ENCODE data around the gene GPANK1. TPM values are rescaled to one million over a fixed set of nuclear protein-coding genes. Genes with fewer than 3 reads are reported as not detected.

GPANK1 gene
- total RNA-seq, 1 experiment from 2014 or later, result 52.4 TPM

DNA sequence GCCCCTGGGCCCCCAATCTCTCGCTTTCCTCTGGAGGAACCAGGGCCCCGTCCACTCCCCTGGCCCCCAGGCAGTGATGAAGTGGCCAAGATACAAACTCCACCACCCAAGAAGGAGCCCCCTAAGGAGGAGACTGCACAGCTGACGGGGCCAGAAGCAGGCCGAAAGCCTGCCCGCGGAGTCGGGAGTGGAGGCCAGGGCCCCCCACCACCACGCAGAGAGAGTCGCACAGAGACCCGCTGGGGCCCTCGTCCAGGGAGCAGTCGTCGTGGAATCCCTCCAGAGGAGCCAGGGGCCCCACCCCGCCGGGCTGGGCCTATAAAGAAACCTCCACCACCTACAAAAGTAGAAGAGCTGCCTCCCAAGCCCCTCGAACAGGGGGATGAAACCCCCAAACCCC, 33.6 kb downstream of the GPANK1 start:
- in situ Hi-C loops (cut with HindIII; ENCODE audit: low pct_unique_long_range_greater_than_20kb, low sequenced_read_pairs), result no loop called here
- no peak for DNase-seq (ENCODE audit: low read depth)

DNA sequence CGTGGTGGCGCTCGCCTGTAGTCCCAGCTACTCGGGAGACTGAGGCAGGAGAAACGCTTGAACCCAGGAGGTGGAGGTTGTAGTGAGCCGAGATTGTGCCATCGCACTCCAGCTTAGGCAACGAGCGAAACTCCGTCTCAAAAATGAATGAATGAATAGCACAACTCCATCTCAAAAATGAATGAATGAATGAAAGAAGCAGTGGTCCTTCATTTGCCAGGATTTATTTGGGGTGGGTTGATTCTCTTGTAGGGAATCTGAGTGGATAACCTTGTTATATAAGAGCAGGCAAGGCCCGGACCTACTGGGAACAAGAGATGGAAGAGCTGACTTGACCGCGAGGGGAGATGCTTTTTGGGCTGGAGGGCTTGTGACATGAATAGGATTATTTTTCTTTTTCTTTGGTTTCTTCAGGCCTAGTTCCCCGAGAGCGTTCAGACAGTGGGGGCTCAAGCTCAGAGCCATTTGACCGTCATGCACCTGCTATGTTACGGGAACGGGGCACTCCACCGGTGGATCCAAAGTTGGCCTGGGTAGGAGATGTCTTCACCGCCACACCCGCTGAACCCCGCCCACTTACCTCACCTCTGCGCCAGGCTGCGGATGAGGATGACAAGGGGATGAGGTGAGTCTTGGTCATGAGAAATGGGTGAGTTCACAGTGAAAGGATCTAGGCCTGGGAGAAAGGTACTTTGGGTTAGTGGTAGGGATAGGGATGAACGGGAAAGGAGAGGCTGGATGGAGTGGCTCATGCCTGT, 34.4 kb downstream of the GPANK1 start:
- DNase-seq (ENCODE audit: low read depth), result no peak
- in situ Hi-C loops (cut with HindIII; ENCODE audit: low pct_unique_long_range_greater_than_20kb, low sequenced_read_pairs), result no loop called here

DNA sequence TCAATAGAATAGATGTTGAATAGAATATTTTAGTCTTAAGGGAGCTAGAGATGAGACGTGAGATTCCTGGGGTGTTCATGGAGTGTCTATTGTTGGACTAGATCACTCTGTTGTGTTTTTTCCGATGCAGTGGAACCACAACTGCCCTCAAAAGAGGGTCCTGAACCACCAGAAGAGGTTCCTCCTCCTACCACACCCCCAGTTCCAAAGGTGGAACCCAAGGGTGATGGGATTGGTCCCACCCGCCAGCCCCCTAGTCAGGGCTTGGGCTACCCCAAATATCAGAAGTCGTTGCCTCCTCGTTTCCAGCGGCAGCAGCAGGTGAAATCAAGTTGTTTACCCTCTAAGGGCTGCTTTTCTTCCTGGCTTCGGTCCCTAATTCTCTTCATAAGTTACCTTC, 35.8 kb downstream of the GPANK1 start:
- no peak for DNase-seq (ENCODE audit: low read depth)
- in situ Hi-C loops (cut with HindIII; ENCODE audit: low pct_unique_long_range_greater_than_20kb, low sequenced_read_pairs), result no loop called here

DNA sequence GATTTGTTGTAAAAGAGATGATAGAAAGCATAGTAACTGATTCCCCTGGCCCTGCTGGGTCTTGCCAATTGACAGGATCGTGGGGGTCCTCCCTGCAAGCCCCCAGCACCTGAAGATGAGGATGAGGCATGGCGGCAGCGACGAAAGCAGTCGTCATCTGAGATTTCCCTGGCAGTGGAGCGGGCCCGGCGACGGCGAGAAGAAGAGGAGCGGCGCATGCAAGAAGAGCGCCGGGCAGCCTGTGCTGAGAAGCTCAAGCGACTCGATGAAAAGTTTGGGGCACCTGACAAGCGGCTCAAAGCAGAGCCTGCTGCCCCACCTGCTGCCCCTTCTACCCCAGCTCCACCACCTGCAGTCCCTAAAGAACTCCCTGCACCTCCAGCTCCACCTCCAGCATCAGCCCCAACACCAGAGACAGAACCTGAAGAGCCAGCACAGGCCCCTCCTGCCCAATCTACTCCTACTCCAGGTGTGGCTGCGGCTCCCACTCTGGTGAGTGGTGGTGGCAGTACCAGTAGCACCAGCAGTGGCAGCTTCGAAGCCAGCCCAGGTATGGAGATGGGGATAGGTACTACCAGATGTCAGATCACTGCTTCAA, 37.0 kb downstream of the GPANK1 start:
- DNase-seq (ENCODE audit: low read depth), result no peak
- in situ Hi-C loops (cut with HindIII; ENCODE audit: low pct_unique_long_range_greater_than_20kb, low sequenced_read_pairs), result no loop called here

DNA sequence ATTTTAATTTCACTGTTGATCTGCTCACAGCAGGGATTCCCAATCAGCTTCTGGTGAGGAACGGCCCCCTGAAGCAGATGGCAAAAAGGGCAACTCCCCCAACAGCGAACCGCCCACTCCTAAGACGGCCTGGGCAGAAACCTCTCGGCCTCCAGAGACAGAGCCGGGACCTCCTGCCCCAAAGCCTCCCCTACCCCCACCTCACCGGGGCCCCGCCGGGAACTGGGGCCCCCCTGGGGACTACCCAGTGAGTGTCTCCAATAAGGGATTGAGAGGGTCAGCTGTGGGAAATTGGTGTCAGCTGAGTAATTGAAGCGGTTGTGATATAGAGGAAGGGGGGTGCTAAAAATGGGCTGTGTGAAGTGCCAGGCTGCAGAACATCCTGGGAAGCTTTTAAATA, 37.8 kb downstream of the GPANK1 start:
- in situ Hi-C loops (cut with HindIII; ENCODE audit: low pct_unique_long_range_greater_than_20kb, low sequenced_read_pairs), result no loop called here

DNA sequence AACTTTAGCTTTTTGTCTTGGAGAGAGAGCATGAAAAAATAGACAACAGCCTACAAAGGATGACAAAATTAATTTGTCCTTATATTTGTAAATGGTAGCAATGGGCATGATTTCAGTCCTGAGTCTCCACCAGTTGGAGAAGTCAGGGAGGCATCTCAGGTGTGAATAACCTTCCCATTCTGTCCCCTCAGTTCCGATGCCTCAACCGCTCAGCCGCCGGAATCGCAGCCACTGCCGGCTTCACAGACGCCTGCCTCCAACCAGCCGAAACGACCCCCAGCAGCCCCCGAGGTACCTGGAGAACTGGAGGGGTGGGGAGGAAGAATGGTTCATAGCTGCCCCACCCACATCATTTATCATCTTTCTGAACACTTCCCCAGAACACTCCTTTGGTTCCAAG, 40.7 kb downstream of the GPANK1 start:
- DNase-seq (ENCODE audit: low read depth), result no peak
- in situ Hi-C loops (cut with HindIII; ENCODE audit: low pct_unique_long_range_greater_than_20kb, low sequenced_read_pairs), result no loop called here

More for the DNA sequence above, 37.8 kb downstream of the GPANK1 start:
- DNase-seq (ENCODE audit: low read depth), result no peak

DNA sequence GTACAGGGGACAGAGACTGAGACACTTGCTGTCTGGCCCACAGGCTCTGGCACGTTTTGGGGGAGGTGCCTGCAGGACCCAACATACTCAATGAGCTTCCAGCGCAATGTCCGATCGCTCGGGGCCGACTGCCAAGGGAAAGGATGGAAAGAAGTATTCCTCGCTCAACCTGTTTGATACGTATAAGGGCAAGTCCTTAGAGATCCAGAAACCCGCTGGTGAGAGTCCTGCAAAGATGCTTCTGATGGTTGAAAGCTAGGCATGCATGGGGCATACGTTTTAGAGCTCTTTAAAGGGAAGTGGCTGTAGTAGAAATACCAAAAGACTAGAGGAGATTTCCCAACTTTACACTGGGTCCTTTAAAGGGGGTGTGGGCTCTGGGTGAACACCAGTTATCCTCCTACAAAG, 42.1 kb downstream of the GPANK1 start:
- in situ Hi-C loops (cut with HindIII; ENCODE audit: low pct_unique_long_range_greater_than_20kb, low sequenced_read_pairs), result no loop called here
- DNase-seq (ENCODE audit: low read depth), result no peak

DNA sequence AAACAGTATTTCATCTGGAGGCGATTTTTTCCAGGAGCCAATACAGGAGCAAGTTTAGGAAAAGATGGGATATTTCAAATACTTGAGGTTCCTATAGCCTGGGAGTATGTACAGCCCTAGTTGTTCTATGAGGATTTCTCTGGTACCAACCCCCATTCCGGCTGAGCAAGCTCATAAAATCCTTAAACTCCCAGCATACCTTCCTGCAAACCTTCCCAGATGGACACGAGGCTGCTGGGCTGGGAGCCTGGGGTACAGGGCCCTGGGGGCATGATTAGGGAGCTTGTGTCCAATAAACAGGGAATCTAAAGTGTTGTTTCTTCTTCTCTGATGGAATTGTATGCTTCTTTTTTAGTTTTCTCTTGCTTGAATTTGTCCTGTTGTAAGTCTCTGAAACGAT, 42.8 kb downstream of the GPANK1 start:
- in situ Hi-C loops (cut with HindIII; ENCODE audit: low pct_unique_long_range_greater_than_20kb, low sequenced_read_pairs), result no loop called here
- DNase-seq (ENCODE audit: low read depth), result no peak

DNA sequence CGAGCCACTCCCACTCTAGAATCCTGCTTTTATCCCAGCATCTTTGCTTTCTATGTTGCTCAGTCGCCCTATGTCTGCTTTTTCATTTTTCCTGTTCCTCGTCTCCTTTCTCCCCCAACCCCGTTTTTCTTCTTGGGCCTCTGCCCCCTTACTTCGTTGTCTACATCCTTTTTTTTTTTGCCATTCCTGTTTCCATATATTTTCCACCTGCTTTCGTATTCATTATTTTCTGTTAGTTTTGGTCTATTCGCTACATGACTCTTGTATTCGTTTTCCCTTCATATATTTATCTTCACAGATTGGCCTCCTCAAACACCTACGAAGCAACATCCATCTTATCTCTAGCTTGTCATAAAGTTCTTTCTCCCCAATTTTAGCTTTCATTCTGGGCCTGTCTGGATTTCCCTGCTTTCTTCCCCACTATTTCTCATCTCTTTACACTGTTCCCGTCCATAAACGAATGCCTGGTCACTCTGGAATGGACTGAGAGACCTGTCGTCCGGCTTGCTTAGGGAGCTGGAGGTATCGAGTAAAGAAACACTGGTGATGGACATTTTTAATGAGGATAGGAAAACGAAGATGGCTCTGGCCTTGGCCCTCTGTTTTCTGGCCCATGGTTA, 43.4 kb downstream of the GPANK1 start:
- no peak for DNase-seq (ENCODE audit: low read depth)
- in situ Hi-C loops (cut with HindIII; ENCODE audit: low pct_unique_long_range_greater_than_20kb, low sequenced_read_pairs), result no loop called here

DNA sequence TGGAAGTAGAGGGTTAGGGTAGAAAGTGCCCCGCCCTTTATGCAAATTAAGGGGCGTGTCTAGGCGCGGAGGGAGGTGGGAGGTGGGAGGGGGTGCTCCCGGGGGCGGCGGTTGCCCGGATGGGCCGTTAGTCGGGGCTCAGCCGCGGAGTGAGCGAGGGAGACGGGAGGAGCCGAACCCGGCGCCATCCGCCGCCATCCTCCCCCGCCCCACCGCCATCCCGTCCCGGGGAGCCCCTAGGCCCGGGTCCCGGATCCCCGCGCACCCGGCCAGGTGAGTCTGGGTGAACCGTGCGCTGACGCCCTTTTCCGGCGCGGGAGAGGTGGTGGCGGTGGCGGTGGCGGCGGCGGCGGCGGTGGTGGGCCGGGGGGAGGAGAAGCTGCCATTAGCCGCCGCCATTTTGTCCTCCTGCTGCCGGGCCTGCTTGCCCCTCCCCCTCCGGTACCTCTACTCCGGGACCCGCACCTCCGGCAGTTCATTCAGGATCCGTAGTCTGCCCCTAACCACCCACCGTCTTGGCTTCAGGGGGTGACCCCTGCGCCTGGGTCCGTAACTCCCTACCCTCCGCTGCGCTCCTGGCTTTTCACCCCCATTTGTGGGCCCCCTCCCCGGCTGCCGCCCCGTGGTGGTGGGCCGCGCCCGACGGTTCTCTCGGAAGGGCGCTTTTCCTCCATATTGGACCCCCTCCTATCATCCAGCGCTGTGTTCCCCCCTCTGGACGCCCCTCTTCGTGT, 44.0 kb downstream of the GPANK1 start, which contains the start of gene PRRC2A:
Gene PRRC2A (plus strand): TSS at position 130 of the 734 bp plus-strand sequence. CDS start 2,075 bp downstream, outside the sequence.
- no peak for DNase-seq (ENCODE audit: low read depth)
- in situ Hi-C loops (cut with HindIII; ENCODE audit: low pct_unique_long_range_greater_than_20kb, low sequenced_read_pairs), result no loop called here

DNA sequence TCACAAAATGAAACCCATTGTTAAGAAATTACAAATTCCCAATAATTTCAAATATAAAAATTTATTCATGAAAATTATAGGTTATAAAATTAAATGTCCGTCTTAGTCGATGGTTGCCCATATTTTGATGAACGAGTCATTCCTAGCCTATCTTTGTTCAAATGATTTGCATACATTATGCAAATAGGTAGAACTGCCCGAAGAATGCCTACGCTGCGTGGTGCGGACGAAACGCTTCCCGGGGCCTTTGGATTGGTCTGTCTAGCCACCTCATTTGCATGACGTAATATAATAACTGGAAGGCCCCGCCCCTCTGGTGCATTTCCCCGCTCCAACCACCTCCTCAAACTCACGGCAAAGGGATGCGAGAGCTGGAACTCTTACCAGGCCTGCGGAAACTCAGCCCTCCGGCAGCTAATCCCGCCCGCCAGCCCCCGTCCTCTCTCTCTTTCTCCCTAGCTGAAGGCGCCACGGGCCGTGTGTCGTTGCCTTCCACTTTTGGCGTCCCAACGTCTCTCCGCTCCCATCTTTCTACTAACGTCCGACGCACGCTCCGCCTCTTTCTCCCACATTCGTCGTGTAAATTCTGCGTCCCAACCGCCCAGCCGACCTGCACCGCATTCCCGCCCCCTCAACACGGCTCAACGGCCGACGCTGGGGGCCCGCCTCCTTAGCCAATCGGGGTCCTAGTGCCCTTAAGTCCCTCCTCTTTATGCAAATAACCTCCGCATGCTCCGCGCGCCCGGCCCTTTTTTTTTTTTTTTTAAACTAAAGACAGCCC, 44.8 kb downstream of the GPANK1 start:
- DNase-seq (ENCODE audit: low read depth), result peak; percentile 100
- in situ Hi-C loops (cut with HindIII; ENCODE audit: low pct_unique_long_range_greater_than_20kb, low sequenced_read_pairs), result no loop called here

DNA sequence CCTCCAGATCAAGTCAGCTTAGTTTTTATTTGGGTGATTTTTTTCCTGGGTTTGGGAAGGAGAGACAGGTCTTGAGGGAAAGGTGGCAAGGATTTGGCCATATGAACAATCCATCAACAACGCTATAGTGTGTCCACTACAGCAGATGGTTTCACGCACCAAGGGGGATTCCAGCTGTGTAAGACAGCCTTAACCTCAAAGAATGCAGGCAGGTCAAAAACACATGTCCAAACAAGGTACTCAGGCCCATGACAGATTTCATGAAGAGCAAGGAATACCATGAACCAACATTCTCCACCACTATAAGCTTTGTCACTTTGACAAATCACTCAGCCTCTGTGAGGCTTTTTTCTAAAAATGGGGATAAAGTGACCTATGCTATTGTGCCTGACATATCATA, 47.8 kb downstream of the GPANK1 start:
- in situ Hi-C loops (cut with HindIII; ENCODE audit: low pct_unique_long_range_greater_than_20kb, low sequenced_read_pairs), result no loop called here
- DNase-seq (ENCODE audit: low read depth), result no peak

DNA sequence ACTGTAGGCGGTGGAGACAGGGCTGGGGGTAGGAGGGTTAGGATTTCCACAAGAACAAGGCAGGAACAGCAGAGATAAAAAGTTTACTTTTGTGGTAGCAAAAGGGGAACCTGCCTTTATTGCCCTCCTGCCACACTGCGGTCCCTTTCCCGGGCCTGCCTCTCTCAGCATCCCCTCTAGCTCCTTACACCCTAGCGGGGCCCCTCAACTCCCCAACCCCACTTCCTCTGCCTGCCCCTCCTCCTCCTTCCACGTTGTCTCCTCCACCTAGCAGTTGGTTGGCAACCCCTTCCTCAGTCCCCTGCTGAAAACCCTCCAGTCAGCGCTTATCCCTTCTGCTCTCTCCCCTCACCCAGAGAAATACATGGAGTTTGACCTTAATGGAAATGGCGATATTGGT, 49.0 kb downstream of the GPANK1 start:
- in situ Hi-C loops (cut with HindIII; ENCODE audit: low pct_unique_long_range_greater_than_20kb, low sequenced_read_pairs), result no loop called here
- no peak for DNase-seq (ENCODE audit: low read depth)

DNA sequence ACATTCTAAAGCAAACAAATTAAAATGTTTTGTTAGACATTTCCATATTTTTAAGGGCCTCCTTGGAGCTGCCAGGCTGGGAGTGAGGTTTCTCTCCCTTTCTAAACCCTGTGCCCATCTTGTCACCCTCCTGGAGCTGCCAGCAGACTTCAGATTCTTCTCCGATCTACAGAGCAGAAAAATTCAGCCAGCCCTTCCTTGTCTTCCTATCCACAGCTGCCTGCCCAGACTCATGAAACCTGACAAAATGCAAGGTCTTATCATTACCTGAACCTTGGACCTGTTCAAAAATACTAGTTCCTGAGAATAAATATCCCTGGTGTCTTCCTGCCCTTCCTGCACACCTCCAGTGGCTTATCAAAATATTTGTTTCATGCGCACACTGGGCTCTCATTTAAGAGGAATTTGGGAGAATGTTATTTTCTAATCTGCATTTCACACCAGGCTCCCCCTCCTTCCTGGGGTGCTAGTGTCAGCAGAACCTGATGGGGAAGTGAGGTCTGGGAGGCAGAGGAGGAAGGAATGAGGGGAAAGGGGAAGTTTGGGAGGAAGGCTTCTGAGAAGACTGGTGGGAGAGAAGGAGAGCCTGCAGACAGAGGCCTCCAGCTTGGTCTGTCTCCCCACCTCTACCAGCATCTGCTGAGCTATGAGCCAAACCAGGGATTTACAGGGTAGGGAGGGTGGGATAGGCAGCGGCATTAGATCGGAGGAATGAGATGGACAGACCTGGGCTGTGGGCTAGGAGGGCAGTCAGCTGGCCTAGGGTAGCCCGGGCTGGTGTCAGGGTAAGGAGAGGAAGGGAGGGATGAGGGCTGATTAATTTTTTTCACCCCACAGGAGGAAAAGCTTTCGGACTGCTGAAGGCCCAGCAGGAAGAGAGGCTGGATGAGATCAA, 49.9 kb downstream of the GPANK1 start, which contains the start of gene AIF1:
Gene AIF1 (plus strand): TSS at position 551 of the 895 bp plus-strand sequence. CDS start 96 bp downstream, at position 647.
- DNase-seq (ENCODE audit: low read depth), result no peak
- in situ Hi-C loops (cut with HindIII; ENCODE audit: low pct_unique_long_range_greater_than_20kb, low sequenced_read_pairs), result no loop called here

DNA sequence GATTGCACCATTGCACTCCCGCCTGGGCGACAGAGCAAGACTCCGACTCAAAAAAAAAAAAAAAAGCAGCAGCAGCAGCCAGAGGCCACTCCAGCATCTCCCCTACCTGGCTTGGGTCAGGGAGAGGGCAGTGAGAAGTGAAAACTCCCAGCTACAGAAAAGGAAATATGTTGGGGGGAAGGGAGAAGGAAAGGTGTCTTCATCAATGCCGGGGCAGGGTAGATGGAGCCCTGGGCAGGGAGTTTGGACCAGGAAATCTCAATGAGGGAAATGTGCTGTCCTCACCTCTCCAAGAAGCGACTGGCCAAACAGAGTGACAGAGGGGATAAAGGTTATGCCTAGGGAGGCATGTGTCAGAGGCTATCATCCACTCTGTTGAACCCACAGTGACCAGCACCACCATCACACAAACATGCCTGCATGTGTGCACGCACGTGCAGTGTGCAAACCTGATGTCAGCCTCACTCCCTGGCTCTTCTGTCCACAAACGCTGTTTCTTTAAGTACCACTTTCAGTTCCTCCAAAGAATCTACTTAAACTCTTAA, 50.6 kb downstream of the GPANK1 start:
- no peak for DNase-seq (ENCODE audit: low read depth)
- in situ Hi-C loops (cut with HindIII; ENCODE audit: low pct_unique_long_range_greater_than_20kb, low sequenced_read_pairs), result no loop called here
